ENCODE results near the gene KDM3A.

KDM3A gene

DNA sequence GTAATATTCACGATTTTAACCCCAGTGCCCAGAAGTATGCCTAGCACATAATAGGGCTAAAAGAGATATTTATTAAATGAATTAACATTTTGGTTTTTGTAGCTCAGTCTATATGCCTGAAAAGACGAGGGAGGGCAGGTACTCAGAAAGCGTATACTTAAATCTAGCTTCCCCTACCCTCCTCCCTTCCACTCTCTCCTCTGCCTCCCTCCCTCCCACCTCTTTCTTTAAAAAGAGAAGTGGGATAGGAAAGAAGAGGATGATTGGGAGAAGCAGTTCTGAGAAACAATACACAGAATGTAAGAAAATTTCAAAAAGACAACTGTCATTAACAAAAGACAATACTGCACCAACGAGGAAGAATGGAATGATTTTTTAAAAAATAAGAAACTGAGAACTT is 82.3 kb downstream of the KDM3A start:
- no peak for ATAC-seq

DNA sequence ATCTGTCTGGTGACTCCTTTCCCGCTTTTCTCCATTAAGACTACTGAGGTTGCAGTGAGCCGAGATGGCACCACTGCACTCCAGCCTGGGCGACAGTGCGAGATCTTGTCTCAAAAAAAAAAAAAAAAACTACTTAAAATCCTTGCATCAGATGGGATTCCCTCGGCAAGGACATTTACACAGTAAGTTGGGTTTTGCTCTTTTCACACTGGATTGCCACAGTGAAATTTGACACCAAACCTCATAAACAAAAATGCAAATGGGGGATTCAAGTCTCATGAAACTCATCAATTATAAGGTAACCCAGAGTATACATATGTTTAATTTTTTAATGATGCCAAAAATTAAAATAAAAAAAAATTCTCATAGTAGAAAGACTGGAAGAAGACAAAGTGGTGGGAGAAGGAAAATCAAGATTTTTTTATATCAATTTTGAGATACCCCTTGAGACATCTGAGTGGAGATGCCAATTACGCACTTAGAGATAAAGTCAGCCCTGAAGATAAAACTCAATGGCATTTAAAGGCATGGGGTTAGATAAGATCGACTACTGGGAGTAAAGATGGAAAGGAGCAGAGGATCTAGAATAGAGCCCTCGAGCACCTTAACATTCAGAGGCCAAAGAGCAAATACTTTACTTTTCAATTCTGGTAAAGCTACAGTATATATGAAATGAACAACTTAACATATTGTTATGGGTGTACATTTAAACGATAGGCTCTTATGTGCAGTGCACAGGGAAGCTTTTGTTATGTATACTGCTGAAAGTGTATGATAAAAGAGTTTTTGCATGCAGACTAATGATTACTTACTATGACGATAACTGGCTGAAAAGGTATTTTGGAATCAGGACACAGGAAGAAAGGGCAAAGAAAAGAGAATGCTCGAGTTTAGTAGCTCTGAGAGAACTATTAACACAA is 84.5 kb downstream of the KDM3A start:
- no peak for ATAC-seq

DNA sequence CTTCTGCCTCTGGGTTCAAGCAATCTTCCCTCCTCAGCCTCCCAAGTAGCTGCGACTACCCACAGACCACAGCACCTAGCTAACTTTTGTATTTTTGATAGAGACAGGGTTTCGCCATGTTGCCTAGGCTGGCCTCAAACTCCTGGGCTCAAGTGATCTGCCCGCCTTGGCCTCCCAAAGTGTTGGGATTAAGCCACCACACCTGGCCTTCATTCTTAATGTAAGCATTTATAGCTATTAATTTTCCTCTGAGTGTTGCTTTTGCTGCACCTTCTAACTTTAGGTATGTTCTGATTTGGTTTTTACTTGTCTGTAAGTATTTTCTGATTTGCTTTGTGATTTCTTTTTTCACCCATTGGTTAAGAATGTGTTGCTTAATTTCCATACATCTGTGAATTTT is 92.4 kb downstream of the KDM3A start:
- no peak for ATAC-seq

DNA sequence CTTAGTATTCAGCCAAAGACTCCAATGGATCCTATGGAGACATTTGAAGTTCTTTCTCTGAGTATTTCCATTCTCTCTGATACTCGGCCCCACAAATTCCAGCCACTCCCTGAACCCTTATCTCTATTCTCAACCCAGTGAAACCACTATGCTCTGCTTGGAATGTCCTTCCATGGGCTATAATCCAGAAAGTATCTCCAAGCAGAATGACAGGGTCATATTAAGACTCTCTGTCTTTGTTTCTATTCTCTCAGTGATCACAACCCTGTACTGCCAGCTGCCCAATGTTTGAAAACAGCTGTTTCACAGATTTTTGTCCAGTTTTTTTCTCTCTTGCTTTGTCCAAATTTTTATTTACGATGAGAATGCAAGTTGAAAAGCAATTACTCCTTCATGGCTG is 100.2 kb downstream of the KDM3A start:
- no peak for ATAC-seq

All from activated CD4-positive, CD25-positive, alpha-beta regulatory T cell treated with anti-CD3 and anti-CD28 coated beads, Interleukin-2, amount 50 U/mL, for 24 hours (primary cell).